Right lobe of liver (tissue), 6 donors: ENCODE data around the gene SCYL1. TPM values are rescaled to one million over a fixed set of nuclear protein-coding genes. Genes with fewer than 3 reads are reported as not detected.
A peak's percentile ranks its signal among the peaks of the same experiment; 100 is the strongest.

ENCODE experiments used
- ATAC-seq, 4 donors: fragments of 200-7000 bp; cut with Tn5 transposase; one replicate each; pipeline ENCODE4 v1.9.1; 2020; ENCODE audit warnings: mild to moderate bottlenecking in 4 of 4, moderate library complexity in 4 of 4
- DNase-seq, 3 donors: peaks; one replicate each; pipeline ENCODE4 v3.0.0-alpha.2; 2020
- H3K27ac ChIP-seq, 3 donors: fragments of 200-600 bp; one replicate each; pipeline ENCODE4 v1.8.0; 2022
- H3K27me3 ChIP-seq, 2 donors: fragments of 200-600 bp; one replicate each; pipeline ENCODE4 v1.8.0; 2022
- H3K36me3 ChIP-seq, 4 donors: fragments of 200-600 bp; sonication (generic) in 1 of 4; one replicate each; pipeline versions ENCODE4 v1.5.1 to v1.8.0; 2017 to 2022; ENCODE audit warnings: control low read depth in 1 of 4
- H3K4me1 ChIP-seq, 4 donors: fragments of 200-600 bp; sonication (generic) in 1 of 4; one replicate each; pipeline versions ENCODE4 v1.5.1 to v1.8.0; 2017 to 2022; ENCODE audit warnings: control low read depth in 1 of 4
- H3K4me3 ChIP-seq, 3 donors: fragments of 200-600 bp; one replicate each; pipeline ENCODE4 v1.8.0; 2022
- H3K9me3 ChIP-seq, 4 donors: fragments of 200-600 bp; sonication (generic) in 1 of 4; one replicate each; pipeline versions ENCODE4 v1.5.1 to v1.8.0; 2017 to 2022; ENCODE audit warnings: control low read depth in 1 of 4
- CTCF ChIP-seq, 4 donors: fragments of 200-600 bp in 3 of 4; fragments of 450-650 bp in 1 of 4; IDR thresholded peaks; one replicate each; pipeline versions ENCODE4 v1.5.1 to v1.8.0; 2016 to 2022; ENCODE audit warnings: antibody characterized with exemption in 4 of 4, mild to moderate bottlenecking in 2 of 4
- POLR2A ChIP-seq: fragments of 450-650 bp; IDR thresholded peaks from one replicate; pipeline ENCODE4 v1.6.1; 2017; ENCODE audit warnings: antibody characterized with exemption, mild to moderate bottlenecking
- WGBS: methylation state at CpG from one replicate; pipeline ENCODE4 v1.1.6; 2018; ENCODE audit warnings: low coverage, low lambda C conversion rate; ENCODE audit not compliant: insufficient coverage; ENCODE audit errors: missing lambda C conversion rate; 5-methylcytosine and 5-hydroxymethylcytosine counted together
- intact Hi-C, 2 donors: fragments of 100-400 bp; cut with DNase I; formaldehyde crosslinking; loops; one replicate each; pipeline versions ENCODE4 v1.11.2 to v1.14.1; 2022
- total RNA-seq, 6 experiments: library from RNA; depleted of rRNA in 2 of 6; stranded (reverse); fragments of >200 nt in 2 of 6; fragmentation: NEBNext Ultra II Directional in 3 of 6; extraction: Animal tissue kit (Norgen Biotek cat#: 25700) in 3 of 6; gene quantifications; one replicate each; pipeline versions ENCODE4 v1.1.0 to v1.2.4, GENCODE V29; 2016 to 2023
- donor health status: DM: no; HTN: yes; CAD: no.
- donor health status: DM: no; HTN: no; CAD: no.
- donor health status: DM: no; HTN: no; CAD: no.
- donor health status: DM: no; HTN: yes; CAD: no.
- donor health status: DM: no; HTN: yes; CAD: no.

The SCYL1 gene
- total RNA-seq, 6 experiments from 2014 or later = 51.3 to 82.3 (median 57.0) TPM

- Histone ChIP-seq H3K27ac (peak overlapping the region; percentile 31 to 88 (median 68)), H3K36me3 (no peaks in the 10 kb centered on the region), H3K4me3 (peak overlapping the region; percentile 55 to 70 (median 70)), H3K27me3 (no peaks in the 10 kb centered on the region), H3K4me1 (peaks cover 0 to 34% (median 8%) of the 10 kb centered on the region in 4 donors), H3K9me3 (no peaks in the 10 kb centered on the region)
- TF ChIP-seq CTCF (IDR thresholded peaks at IDR 0.05) (no peak), POLR2A (peak; percentile 50)
- DNase-seq (peak in 2 of 3 donors; percentile 75 to 88), ATAC-seq (peak; percentile 15 to 56 (median 24))
- intact Hi-C loops = loop anchor here in 1 of 2 donors (5.0 kb wide), 1 partner anchor 35 kb away; no protein-coding TSS in a partner anchor
- 31% methylated on average over 5 of the region's 18 CpGs for WGBS
Measured at GRCh38 chr11:65576867-65577755, 52.2 kb downstream of the SCYL1 start.

GRCh38 chr11:65577756-65578109, 52.9 kb downstream of the SCYL1 start:
- intact Hi-C loops = loop anchor here in 1 of 2 donors (5.0 kb wide), 1 partner anchor 35 kb away; no protein-coding TSS in a partner anchor
- no peaks in the 10 kb centered on the region for H3K36me3 ChIP-seq
- H3K27ac ChIP-seq = peak overlapping the region in 2 of 3 donors; percentile 68 to 88
- DNase-seq = peak in 1 of 3 donors; percentile 35
- peak overlapping the region in 1 of 3 donors; percentile 70 for H3K4me3 ChIP-seq
- ATAC-seq = no peak
- peaks cover 0 to 34% (median 8%) of the 10 kb centered on the region in 4 donors for H3K4me1 ChIP-seq
- WGBS = 80% methylated on average over 1 of the region's 8 CpGs
- no peaks in the 10 kb centered on the region for H3K27me3 ChIP-seq
- TF ChIP-seq POLR2A (no peak), CTCF (IDR thresholded peaks at IDR 0.05) (no peak)
- no peaks in the 10 kb centered on the region for H3K9me3 ChIP-seq

GRCh38 chr11:65578134-65578533, 53.3 kb downstream of the SCYL1 start:
- intact Hi-C loops = loop anchor here in 1 of 2 donors (5.0 kb wide), 1 partner anchor 36 kb away; no protein-coding TSS in a partner anchor
- Histone ChIP-seq H3K4me1 (peaks cover 0 to 32% (median 7%) of the 10 kb centered on the region in 4 donors), H3K27me3 (no peaks in the 10 kb centered on the region), H3K27ac (peak overlapping the region in 1 of 3 donors; percentile 88), H3K4me3 (peak overlapping the region in 1 of 3 donors; percentile 70), H3K9me3 (no peaks in the 10 kb centered on the region), H3K36me3 (no peaks in the 10 kb centered on the region)
- DNase-seq (peak in 1 of 3 donors; percentile 24), ATAC-seq (no peak)
- TF ChIP-seq POLR2A = no peak
- no peak for TF ChIP-seq CTCF (IDR thresholded peaks at IDR 0.05)
- 90% methylated on average over 1 of the region's 7 CpGs for WGBS

- H3K27ac ChIP-seq = no peak overlapping the region
- H3K36me3 ChIP-seq = no peaks in the 10 kb centered on the region
- no peak for TF ChIP-seq POLR2A
- no peak for TF ChIP-seq CTCF (IDR thresholded peaks at IDR 0.05)
- no peaks in the 10 kb centered on the region for H3K27me3 ChIP-seq
- WGBS = 86% methylated on average over 3 of the region's 3 CpGs
- ATAC-seq (no peak), DNase-seq (peak in 1 of 3 donors; percentile 31)
- H3K4me1 ChIP-seq = peaks cover 0 to 26% (median 3%) of the 10 kb centered on the region in 4 donors
- no peak overlapping the region for H3K4me3 ChIP-seq
- intact Hi-C loops = loop anchor here in 1 of 2 donors (5.0 kb wide), 1 partner anchor 36 kb away; no protein-coding TSS in a partner anchor
- H3K9me3 ChIP-seq = no peaks in the 10 kb centered on the region
Measured at GRCh38 chr11:65578667-65579066, 53.8 kb downstream of the SCYL1 start.
